Lower lobe of right lung (tissue), 2 donors: Measurements from ENCODE around the gene ESAM. TPM values are rescaled to one million over a fixed set of nuclear protein-coding genes. Genes with fewer than 3 reads are reported as not detected.

Source experiments
- ATAC-seq, 2 donors: fragments of 200-7000 bp; cut with Tn5 transposase; one replicate each; pipeline ENCODE4 v1.9.1; 2020 to 2022; ENCODE audit warnings: mild to moderate bottlenecking in 2 of 2, moderate library complexity in 2 of 2
- DNase-seq: peaks from one replicate; pipeline ENCODE4 v3.0.0-alpha.2; 2020
- H3K27ac ChIP-seq: fragments of 200-600 bp; one replicate; pipeline ENCODE4 v1.8.0; 2022
- H3K27me3 ChIP-seq: fragments of 200-600 bp; one replicate; pipeline ENCODE4 v1.8.0; 2022; ENCODE audit warnings: low read depth
- H3K36me3 ChIP-seq: fragments of 200-600 bp; one replicate; pipeline ENCODE4 v1.8.0; 2022; ENCODE audit warnings: mild to moderate bottlenecking
- H3K4me1 ChIP-seq: fragments of 200-600 bp; one replicate; pipeline ENCODE4 v1.8.0; 2022
- H3K4me3 ChIP-seq: fragments of 200-600 bp; one replicate; pipeline ENCODE4 v1.8.0; 2022; ENCODE audit warnings: mild to moderate bottlenecking
- H3K9me3 ChIP-seq: fragments of 200-600 bp; one replicate; pipeline ENCODE4 v1.8.0; 2022
- CTCF ChIP-seq: fragments of 200-600 bp; IDR thresholded peaks from one replicate; pipeline ENCODE4 v1.8.0; 2022; ENCODE audit warnings: antibody characterized with exemption, mild to moderate bottlenecking
- intact Hi-C: fragments of 100-400 bp; cut with DNase I; formaldehyde crosslinking; loops from one replicate; pipeline ENCODE4 v1.11.0; 2022
- total RNA-seq: library from RNA; stranded (reverse); fragmentation: NEBNext Ultra II Directional; extraction: Animal tissue kit (Norgen Biotek cat#: 25700); gene quantifications from one replicate; pipeline ENCODE4 v1.2.1, GENCODE V29; 2021
- donor health status: DM: no; HTN: yes; CAD: no; lungs with severe emphysema.

The ESAM gene
- total RNA-seq, 1 donor from 2014 or later = 131 TPM

- no peak for TF ChIP-seq CTCF
- H3K27ac ChIP-seq = no peak overlapping the region
- H3K36me3 ChIP-seq = peaks cover 45% of the 10 kb centered on the region
- H3K27me3 ChIP-seq = peaks cover 10% of the 10 kb centered on the region
- no peak for ATAC-seq
- H3K4me3 ChIP-seq = no peak overlapping the region
- intact Hi-C loops = no loop called here
- DNase-seq = no peak
- H3K4me1 ChIP-seq = peaks cover 73% of the 10 kb centered on the region
- no peaks in the 10 kb centered on the region for H3K9me3 ChIP-seq
These were observed 7.8 kb downstream of the ESAM start for GRCh38 chr11:124754309-124754708.

- H3K4me1 ChIP-seq = peaks cover 73% of the 10 kb centered on the region
These were observed 8.5 kb downstream of the ESAM start for GRCh38 chr11:124753624-124754023.

GRCh38 chr11:124753205-124753604 lies 8.9 kb downstream of the ESAM start:
- H3K27ac ChIP-seq = peak overlapping the region; percentile 84
- no peak overlapping the region for H3K4me3 ChIP-seq
- H3K36me3 ChIP-seq = peaks cover 45% of the 10 kb centered on the region
- no peak for DNase-seq
- no peak for ATAC-seq
- peaks cover 73% of the 10 kb centered on the region for H3K4me1 ChIP-seq
- H3K27me3 ChIP-seq = no peaks in the 10 kb centered on the region
- intact Hi-C loops = no loop called here
- no peaks in the 10 kb centered on the region for H3K9me3 ChIP-seq
- no peak for TF ChIP-seq CTCF

More at GRCh38 chr11:124753624-124754023, 8.5 kb downstream of the ESAM start:
- peaks cover 45% of the 10 kb centered on the region for H3K36me3 ChIP-seq
- H3K4me3 ChIP-seq = no peak overlapping the region
- intact Hi-C loops = no loop called here
- no peaks in the 10 kb centered on the region for H3K9me3 ChIP-seq
- H3K27me3 ChIP-seq = peaks cover 3% of the 10 kb centered on the region
- DNase-seq (no peak), ATAC-seq (no peak)
- no peak for TF ChIP-seq CTCF
- peak overlapping the region; percentile 6 for H3K27ac ChIP-seq

GRCh38 chr11:124752471-124753102 lies 9.5 kb downstream of the ESAM start:
- no peak for TF ChIP-seq CTCF
- H3K4me3 ChIP-seq = peak overlapping the region; percentile 49
- intact Hi-C loops = no loop called here
- peak in 1 of 2 donors; percentile 4 for ATAC-seq
- H3K27ac ChIP-seq = peak overlapping the region; percentile 84
- H3K4me1 ChIP-seq = peaks cover 73% of the 10 kb centered on the region
- H3K27me3 ChIP-seq = no peaks in the 10 kb centered on the region
- peaks cover 40% of the 10 kb centered on the region for H3K36me3 ChIP-seq
- no peak for DNase-seq
- H3K9me3 ChIP-seq = no peaks in the 10 kb centered on the region

- ATAC-seq (peak; percentile 44 to 67), DNase-seq (no peak)
- no peaks in the 10 kb centered on the region for H3K9me3 ChIP-seq
- intact Hi-C loops = no loop called here
- no peaks in the 10 kb centered on the region for H3K27me3 ChIP-seq
- no peak for TF ChIP-seq CTCF
- H3K27ac ChIP-seq = peak within 1 kb of the TSS; percentile 84
- peaks cover 36% of the 10 kb centered on the region for H3K36me3 ChIP-seq
- H3K4me1 ChIP-seq = peaks cover 73% of the 10 kb centered on the region
- H3K4me3 ChIP-seq = peak within 1 kb of the TSS; percentile 49
These were observed 10.2 kb downstream of the ESAM start, which contains the start of gene VSIG2 for GRCh38 chr11:124751741-124752470. TSS of gene VSIG2 (minus strand) at chr11:124752255. CDS start at chr11:124752137, 118 bp downstream.
